ENCODE results near the gene KDM5A. TPM values are rescaled to one million over a fixed set of nuclear protein-coding genes. Genes with fewer than 3 reads are reported as not detected.

Gene KDM5A
- polyA plus RNA-seq, 3 donors: 12.2 to 31.4 (median 17.1) TPM

DNA sequence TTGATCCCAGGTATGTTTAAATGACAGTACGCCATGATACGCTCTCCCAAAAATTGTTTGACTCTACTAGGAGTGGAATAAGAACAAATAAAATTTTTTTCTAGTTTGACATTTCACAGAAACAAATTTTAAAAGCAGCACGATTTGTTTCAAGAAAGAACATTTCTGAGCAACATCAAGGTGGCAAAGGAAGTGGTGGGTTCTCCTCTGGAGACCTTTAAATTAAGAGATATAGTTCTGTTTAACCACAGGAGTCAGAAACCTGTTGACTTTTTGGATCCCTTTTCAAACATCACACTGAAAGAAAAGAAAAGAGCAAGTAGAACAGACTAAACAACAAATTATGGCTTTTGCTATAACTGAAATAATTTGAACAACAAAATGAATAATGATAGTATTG lies 124.0 kb downstream of the KDM5A start:
- H3K9ac ChIP-seq (ENCODE audit: insufficient read depth, low read length, poor library complexity, severe bottlenecking): no peak overlapping the region
- Mint-ChIP-seq H3K4me1 (peaks cover 5% of the 10 kb centered on the region), H3K4me3 (no peak overlapping the region), H3K9me3 (peaks cover 0 to 3% (median 0%) of the 10 kb centered on the region in 7 donors), H3K27ac (no peak overlapping the region), H3K27me3 (ENCODE audit: low read depth in 3 of 3) (peaks cover 12 to 33% (median 21%) of the 10 kb centered on the region in 3 donors), H3K36me3 (no peaks in the 10 kb centered on the region)
- intact Hi-C loops (cut with micrococcal nuclease): no loop called here
- TF ChIP-seq CTCF (IDR thresholded peaks at IDR 0.05): no peak
- no peak overlapping the region for H2AFZ ChIP-seq (ENCODE audit: insufficient read depth, low read depth, low read length, poor library complexity, severe bottlenecking)
- H3K27me3 ChIP-seq (ENCODE audit: control insufficient read depth in 2 of 2, insufficient read depth in 2 of 2, low read length in 2 of 2): peaks cover 3 to 8% of the 10 kb centered on the region in 2 donors
- H3K4me1 ChIP-seq (ENCODE audit: control insufficient read depth in 1 of 2, insufficient read depth in 2 of 2, low read length in 2 of 2): no peaks in the 10 kb centered on the region
- no peak overlapping the region for H3K27ac ChIP-seq (ENCODE audit: low read depth in 1 of 2, low read length in 2 of 2)
- no peaks in the 10 kb centered on the region for H4K20me1 ChIP-seq (ENCODE audit: insufficient read depth, low read length)
- no peak overlapping the region for H3K4me3 ChIP-seq (replicated peaks in 1 of 3; ENCODE audit: low read depth in 2 of 3, low read length in 3 of 3)
- no CpG with 5 or more reads among the region's 3 CpGs for WGBS (ENCODE audit: insufficient coverage)
- H3K4me2 ChIP-seq (replicated peaks; ENCODE audit: extremely low read depth, low read length, poor library complexity, severe bottlenecking): no peak overlapping the region
- DNase-seq: no peak
- no peaks in the 10 kb centered on the region for H3K9me3 ChIP-seq (replicated peaks in 1 of 2; ENCODE audit: control insufficient read depth in 1 of 2, insufficient read depth in 1 of 2, low read length in 2 of 2)
- no peaks in the 10 kb centered on the region for H3K79me2 ChIP-seq (ENCODE audit: insufficient read depth, low read length)
- H3K36me3 ChIP-seq (replicated peaks in 1 of 2; ENCODE audit: control insufficient read depth in 1 of 2, insufficient read depth in 2 of 2, low read length in 2 of 2): no peaks in the 10 kb centered on the region

GRCh38 chr12:264269-264668 lies 124.9 kb downstream of the KDM5A start:
- Histone ChIP-seq H4K20me1 (ENCODE audit: insufficient read depth, low read length) (no peaks in the 10 kb centered on the region), H3K9ac (ENCODE audit: insufficient read depth, low read length, poor library complexity, severe bottlenecking) (no peak overlapping the region), H3K27me3 (ENCODE audit: control insufficient read depth in 2 of 2, insufficient read depth in 2 of 2, low read length in 2 of 2) (peaks cover 3 to 8% of the 10 kb centered on the region in 2 donors), H3K4me1 (ENCODE audit: control insufficient read depth in 1 of 2, insufficient read depth in 2 of 2, low read length in 2 of 2) (no peaks in the 10 kb centered on the region), H3K4me2 (replicated peaks; ENCODE audit: extremely low read depth, low read length, poor library complexity, severe bottlenecking) (no peak overlapping the region), H3K4me3 (replicated peaks in 1 of 3; ENCODE audit: low read depth in 2 of 3, low read length in 3 of 3) (no peak overlapping the region), H3K9me3 (replicated peaks in 1 of 2; ENCODE audit: control insufficient read depth in 1 of 2, insufficient read depth in 1 of 2, low read length in 2 of 2) (no peaks in the 10 kb centered on the region), H3K36me3 (replicated peaks in 1 of 2; ENCODE audit: control insufficient read depth in 1 of 2, insufficient read depth in 2 of 2, low read length in 2 of 2) (no peaks in the 10 kb centered on the region), H3K79me2 (ENCODE audit: insufficient read depth, low read length) (no peaks in the 10 kb centered on the region), H2AFZ (ENCODE audit: insufficient read depth, low read depth, low read length, poor library complexity, severe bottlenecking) (no peak overlapping the region), H3K27ac (ENCODE audit: low read depth in 1 of 2, low read length in 2 of 2) (no peak overlapping the region)
- H3K27ac Mint-ChIP-seq: no peak overlapping the region
- WGBS (ENCODE audit: insufficient coverage): 100% methylated on average over 2 of the region's 3 CpGs
- H3K4me3 Mint-ChIP-seq: no peak overlapping the region
- peaks cover 10 to 35% (median 22%) of the 10 kb centered on the region in 3 donors for H3K27me3 Mint-ChIP-seq (ENCODE audit: low read depth in 3 of 3)
- peaks cover 5% of the 10 kb centered on the region for H3K4me1 Mint-ChIP-seq
- H3K9me3 Mint-ChIP-seq: peaks cover 0 to 3% (median 0%) of the 10 kb centered on the region in 7 donors
- H3K36me3 Mint-ChIP-seq: no peaks in the 10 kb centered on the region
- TF ChIP-seq CTCF (IDR thresholded peaks at IDR 0.05): no peak
- DNase-seq: no peak
- intact Hi-C loops (cut with micrococcal nuclease): no loop called here

Data from CD14-positive monocyte (primary cell).